ENCODE data around the gene EXT2.

DNA sequence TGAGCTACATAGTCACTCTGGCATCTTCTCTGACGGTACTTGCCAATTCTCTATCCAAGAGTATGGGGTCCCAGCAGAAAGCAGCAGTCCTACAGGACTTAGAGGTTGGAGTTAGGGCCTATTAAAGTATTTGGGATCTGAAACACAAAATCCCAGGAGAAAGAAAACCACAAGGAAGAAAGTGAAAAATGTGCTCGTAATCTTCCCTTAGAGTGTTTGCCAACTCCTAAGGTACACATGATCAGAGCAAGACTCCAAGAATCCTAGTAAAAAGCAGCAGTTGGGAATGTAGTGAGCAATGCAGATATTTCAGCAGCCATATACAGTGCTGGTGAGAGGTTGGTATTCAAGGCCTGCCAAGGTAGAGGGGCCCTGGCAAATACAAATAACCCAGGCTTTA lies 71.6 kb downstream of the EXT2 start:
- TF ChIP-seq GATA2 (IDR thresholded peaks at IDR 0.05; ENCODE audit: low read depth, low read length): no peak
- no peak for TF ChIP-seq GATA3 (IDR thresholded peaks at IDR 0.05; ENCODE audit: low read depth, low read length)
